Thyroid gland (tissue), 4 donors: ENCODE results near the gene C3orf38. TPM values are rescaled to one million over a fixed set of nuclear protein-coding genes. Genes with fewer than 3 reads are reported as not detected.
"Not testable (repeated sequence)": the region's sequence is repeated elsewhere in the genome, so short reads cannot be mapped to it uniquely, and the experiment has no call there.

Experiments
- DNase-seq, 2 donors: peaks; one replicate each; pipeline ENCODE4 v3.0.0-alpha.2; 2019
- H3K27ac ChIP-seq, 3 donors: fragments of 200-600 bp; sonication (generic); 1 replicate in 2 of 3; 2 replicates in 1 of 3; pipeline ENCODE4 v1.5.1; 2016 to 2019; ENCODE audit warnings: mild to moderate bottlenecking in 1 of 3, moderate library complexity in 1 of 3
- H3K27me3 ChIP-seq: fragments of 200-600 bp; sonication (generic); one replicate; pipeline ENCODE4 v1.5.1; 2019
- H3K36me3 ChIP-seq, 2 donors: fragments of 200-600 bp; sonication (generic); one replicate each; pipeline ENCODE4 v1.5.1; 2016 to 2019
- H3K4me1 ChIP-seq, 2 donors: fragments of 200-600 bp; sonication (generic); one replicate each; pipeline ENCODE4 v1.5.1; 2017 to 2019
- H3K4me3 ChIP-seq, 3 donors: fragments of 200-600 bp; sonication (generic); replicated peaks in 1 of 3; 1 replicate in 2 of 3; 2 replicates in 1 of 3; pipeline ENCODE4 v1.5.1; 2016; ENCODE audit warnings: mild to moderate bottlenecking in 1 of 3
- H3K9me3 ChIP-seq: fragments of 200-600 bp; sonication (generic); one replicate; pipeline ENCODE4 v1.5.1; 2017
- CTCF ChIP-seq, 6 experiments: fragments of 200-600 bp in 3 of 6; fragments of 450-650 bp in 3 of 6; sonication (generic) in 3 of 6; IDR thresholded peaks; one replicate each; pipeline ENCODE4 v1.5.1; 2016 to 2019; ENCODE audit warnings: antibody characterized with exemption in 6 of 6, mild to moderate bottlenecking in 2 of 6, inconsistent platforms in 1 of 6, moderate library complexity in 1 of 6
- POLR2A ChIP-seq, 2 donors: fragments of 450-650 bp; IDR thresholded peaks; one replicate each; pipeline ENCODE4 v1.6.1; 2017; ENCODE audit warnings: antibody characterized with exemption in 2 of 2, mild to moderate bottlenecking in 2 of 2, moderate library complexity in 1 of 2
- WGBS, 2 donors: methylation state at CpG; one replicate each; pipeline ENCODE4 v1.1.5; 2017; 5-methylcytosine and 5-hydroxymethylcytosine counted together
- intact Hi-C: fragments of 100-400 bp; cut with DNase I; formaldehyde crosslinking; loops from one replicate; pipeline ENCODE4 v1.15.1; 2023
- total RNA-seq, 4 donors: library from RNA; depleted of rRNA; stranded (reverse); fragments of >200 nt; gene quantifications; one replicate each; pipeline ENCODE4 v1.2.3, GENCODE V29; 2016

Gene C3orf38
- total RNA-seq, 4 donors from 2014 or later: 23.0 to 30.2 (median 24.7) TPM

- DNase-seq: no peak
- TF ChIP-seq CTCF (IDR thresholded peaks at IDR 0.05) (no peak), POLR2A (IDR thresholded peaks at IDR 0.05) (no peak)
- intact Hi-C loops: no loop called here
- Histone ChIP-seq H3K27ac (no peak overlapping the region), H3K4me1 (no peaks in the 10 kb centered on the region), H3K9me3 (no peaks in the 10 kb centered on the region), H3K36me3 (no peaks in the 10 kb centered on the region), H3K27me3 (no peaks in the 10 kb centered on the region), H3K4me3 (no peak overlapping the region)
- WGBS, 2 donors: 91 to 95% methylated on average over 2 of the region's 2 CpGs
These were observed 17.9 kb downstream of the C3orf38 start for GRCh38 chr3:88167704-88168103.

GRCh38 chr3:88168171-88168570 is 18.4 kb downstream of the C3orf38 start:
- Histone ChIP-seq H3K36me3 (no peaks in the 10 kb centered on the region), H3K9me3 (no peaks in the 10 kb centered on the region), H3K4me3 (no peak overlapping the region), H3K27ac (no peak overlapping the region), H3K4me1 (no peaks in the 10 kb centered on the region), H3K27me3 (no peaks in the 10 kb centered on the region)
- TF ChIP-seq POLR2A (IDR thresholded peaks at IDR 0.05) (no peak), CTCF (IDR thresholded peaks at IDR 0.05) (no peak)
- intact Hi-C loops: no loop called here
- WGBS, 2 donors: 90 to 91% methylated on average over 5 of the region's 5 CpGs
- no peak for DNase-seq

GRCh38 chr3:88180398-88180999 is 30.7 kb downstream of the C3orf38 start:
- no peaks in the 10 kb centered on the region for H3K4me1 ChIP-seq
- H3K27me3 ChIP-seq: no peaks in the 10 kb centered on the region
- H3K9me3 ChIP-seq: no peaks in the 10 kb centered on the region
- no peak overlapping the region for H3K4me3 ChIP-seq
- WGBS, 2 donors: 59 to 61% methylated on average over 4 of the region's 4 CpGs
- H3K27ac ChIP-seq: no peak overlapping the region
- TF ChIP-seq POLR2A (IDR thresholded peaks at IDR 0.05) (no peak), CTCF (IDR thresholded peaks at IDR 0.05) (peak in 2 of 6 experiments; percentile 13 to 23)
- intact Hi-C loops: no loop called here
- no peaks in the 10 kb centered on the region for H3K36me3 ChIP-seq
- no peak for DNase-seq

- 96% methylated on average over 8 to 9 of the region's 9 CpGs for WGBS, 2 donors
- H3K4me1 ChIP-seq, H3K27me3 ChIP-seq, H3K36me3 ChIP-seq, DNase-seq, H3K27ac ChIP-seq, H3K9me3 ChIP-seq, H3K4me3 ChIP-seq, intact Hi-C loops: not testable (repeated sequence)
These were observed 32.6 kb downstream of the C3orf38 start for GRCh38 chr3:88182165-88182918.

DNA sequence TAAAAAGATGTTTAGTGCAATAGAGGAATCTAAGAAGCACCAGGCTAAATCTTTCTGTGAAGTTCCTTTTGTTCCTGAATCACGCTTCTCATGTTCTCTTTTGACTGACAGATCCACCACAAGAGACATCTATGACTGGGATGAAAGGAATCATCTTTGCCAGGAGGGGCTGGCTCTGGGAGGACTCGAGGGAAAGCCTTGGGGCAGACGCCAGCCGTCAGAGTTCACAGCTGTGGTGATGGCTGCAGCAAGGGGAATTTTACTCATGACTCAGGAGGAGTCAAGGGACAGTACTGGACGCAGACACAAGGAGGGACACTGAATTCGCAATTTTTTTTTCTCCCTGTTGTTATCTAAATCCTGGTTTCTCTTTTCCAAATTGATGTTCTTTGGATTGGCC is 38.7 kb downstream of the C3orf38 start:
- no peak overlapping the region for H3K27ac ChIP-seq

More for the DNA sequence above, 38.7 kb downstream of the C3orf38 start:
- TF ChIP-seq POLR2A (IDR thresholded peaks at IDR 0.05): no peak
- no peak for TF ChIP-seq CTCF (IDR thresholded peaks at IDR 0.05)
- DNase-seq: no peak
- H3K36me3 ChIP-seq: no peaks in the 10 kb centered on the region
- no peak overlapping the region for H3K4me3 ChIP-seq
- H3K9me3 ChIP-seq: no peaks in the 10 kb centered on the region
- H3K27me3 ChIP-seq: no peaks in the 10 kb centered on the region
- WGBS, 2 donors: 78 to 84% methylated on average over 6 of the region's 6 CpGs
- no peaks in the 10 kb centered on the region for H3K4me1 ChIP-seq
- intact Hi-C loops: no loop called here
